Tibial nerve (tissue), 4 donors: ENCODE results near the gene PAFAH1B2. TPM values are rescaled to one million over a fixed set of nuclear protein-coding genes. Genes with fewer than 3 reads are reported as not detected.
"Not testable (repeated sequence)": the region's sequence is repeated elsewhere in the genome, so short reads cannot be mapped to it uniquely, and the experiment has no call there.

Source experiments
- DNase-seq, 2 donors: peaks; one replicate each; pipeline ENCODE4 v3.0.0-alpha.2; 2019; ENCODE audit warnings: low spot score in 2 of 2
- H3K27ac ChIP-seq, 4 donors: fragments of 200-600 bp; sonication (generic) in 3 of 4; one replicate each; pipeline ENCODE4 v1.5.1; 2017 to 2019; ENCODE audit warnings: mild to moderate bottlenecking in 1 of 4
- H3K27me3 ChIP-seq, 2 donors: fragments of 200-600 bp; sonication (generic) in 1 of 2; one replicate each; pipeline versions ENCODE4 v1.5.1 to v1.6.0; 2017 to 2019
- H3K36me3 ChIP-seq, 3 donors: fragments of 200-600 bp; sonication (generic); one replicate each; pipeline ENCODE4 v1.5.1; 2018 to 2019
- H3K4me1 ChIP-seq, 4 donors: fragments of 200-600 bp; sonication (generic) in 3 of 4; one replicate each; pipeline ENCODE4 v1.5.1; 2017 to 2019
- H3K4me3 ChIP-seq, 4 donors: fragments of 200-600 bp; sonication (generic) in 3 of 4; one replicate each; pipeline ENCODE4 v1.5.1; 2017 to 2019; ENCODE audit warnings: mild to moderate bottlenecking in 1 of 4, moderate library complexity in 1 of 4
- H3K9me3 ChIP-seq, 4 donors: fragments of 200-600 bp; sonication (generic) in 3 of 4; one replicate each; pipeline ENCODE4 v1.5.1; 2017 to 2019
- EP300 ChIP-seq, 2 donors: sonication (generic); formaldehyde crosslinking; IDR thresholded peaks; one replicate each; pipeline ENCODE4 v1.6.1; 2017; ENCODE audit warnings: antibody characterized with exemption in 2 of 2, mild to moderate bottlenecking in 1 of 2
- POLR2A ChIP-seq, 2 donors: fragments of 450-650 bp; IDR thresholded peaks; one replicate each; pipeline ENCODE4 v1.6.1; 2017; ENCODE audit warnings: antibody characterized with exemption in 2 of 2, mild to moderate bottlenecking in 2 of 2, moderate library complexity in 2 of 2
- WGBS, 2 donors: methylation state at CpG; one replicate each; pipeline ENCODE4 v1.1.5; 2018; 5-methylcytosine and 5-hydroxymethylcytosine counted together
- total RNA-seq, 4 donors: library from RNA; depleted of rRNA; stranded (reverse); fragments of >200 nt; gene quantifications; one replicate each; pipeline ENCODE4 v1.1.0, GENCODE V29; 2016
- TF ChIP-seq, protein P1 (sequence below), 5 experiments: fragments of 200-600 bp in 3 of 5; fragments of 450-650 bp in 2 of 5; sonication (generic) in 3 of 5; IDR thresholded peaks; one replicate each; pipeline ENCODE4 v1.5.1; 2016 to 2019; ENCODE audit warnings: antibody characterized with exemption in 5 of 5, mild to moderate bottlenecking in 3 of 5, moderate library complexity in 2 of 5

Gene PAFAH1B2
- total RNA-seq, 4 donors from 2014 or later, result 96.9 to 125 (median 109) TPM

DNA sequence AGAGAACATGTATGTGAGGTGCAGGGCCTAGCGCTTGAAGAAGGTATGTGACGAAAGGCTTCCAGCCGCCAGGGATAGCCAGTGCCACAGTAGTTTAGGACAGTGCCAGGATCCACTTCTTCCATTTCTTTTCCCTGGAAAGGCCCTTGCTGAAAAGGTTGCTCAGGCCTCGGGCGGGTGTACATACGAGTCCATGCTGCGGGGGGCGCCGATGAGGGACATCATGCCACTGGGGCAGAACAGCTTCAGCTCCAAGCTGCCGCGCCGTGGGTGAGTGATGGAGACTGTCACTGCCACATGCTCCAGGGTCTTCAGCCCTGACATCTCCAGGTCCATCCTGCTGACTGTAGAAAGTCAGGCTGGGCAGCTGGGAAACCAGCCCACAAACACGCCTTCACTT lies 64.6 kb downstream of the PAFAH1B2 start:
- Histone ChIP-seq H3K4me1 (peaks cover 0 to 13% (median 0%) of the 10 kb centered on the region in 4 donors), H3K36me3 (peaks cover 0 to 58% (median 0%) of the 10 kb centered on the region in 3 donors)
- H3K27me3 ChIP-seq, H3K9me3 ChIP-seq, DNase-seq, H3K27ac ChIP-seq, H3K4me3 ChIP-seq: not testable (repeated sequence)
- WGBS, 2 donors, result 82 to 94% methylated on average over 9 of the region's 13 CpGs

GRCh38 chr11:117209351-117210125 lies 65.5 kb downstream of the PAFAH1B2 start:
- H3K36me3 ChIP-seq, result peaks cover 0 to 58% (median 0%) of the 10 kb centered on the region in 3 donors
- not testable (repeated sequence) for DNase-seq, H3K27ac ChIP-seq, H3K4me1 ChIP-seq, H3K27me3 ChIP-seq, H3K4me3 ChIP-seq, H3K9me3 ChIP-seq
- 86 to 87% methylated on average over 8 of the region's 8 CpGs for WGBS, 2 donors

GRCh38 chr11:117210620-117211019 lies 66.5 kb downstream of the PAFAH1B2 start:
- WGBS, 2 donors, result 92 to 96% methylated on average over 3 of the region's 3 CpGs
- no peak for DNase-seq
- no peaks in the 10 kb centered on the region for H3K27me3 ChIP-seq
- H3K4me1 ChIP-seq, result peaks cover 0 to under 1% (median 0%) of the 10 kb centered on the region in 4 donors
- no peak overlapping the region for H3K27ac ChIP-seq
- no peaks in the 10 kb centered on the region for H3K9me3 ChIP-seq
- no peak overlapping the region for H3K4me3 ChIP-seq
- TF ChIP-seq EP300 (IDR thresholded peaks at IDR 0.05), result no peak
- TF ChIP-seq, protein P1, sequence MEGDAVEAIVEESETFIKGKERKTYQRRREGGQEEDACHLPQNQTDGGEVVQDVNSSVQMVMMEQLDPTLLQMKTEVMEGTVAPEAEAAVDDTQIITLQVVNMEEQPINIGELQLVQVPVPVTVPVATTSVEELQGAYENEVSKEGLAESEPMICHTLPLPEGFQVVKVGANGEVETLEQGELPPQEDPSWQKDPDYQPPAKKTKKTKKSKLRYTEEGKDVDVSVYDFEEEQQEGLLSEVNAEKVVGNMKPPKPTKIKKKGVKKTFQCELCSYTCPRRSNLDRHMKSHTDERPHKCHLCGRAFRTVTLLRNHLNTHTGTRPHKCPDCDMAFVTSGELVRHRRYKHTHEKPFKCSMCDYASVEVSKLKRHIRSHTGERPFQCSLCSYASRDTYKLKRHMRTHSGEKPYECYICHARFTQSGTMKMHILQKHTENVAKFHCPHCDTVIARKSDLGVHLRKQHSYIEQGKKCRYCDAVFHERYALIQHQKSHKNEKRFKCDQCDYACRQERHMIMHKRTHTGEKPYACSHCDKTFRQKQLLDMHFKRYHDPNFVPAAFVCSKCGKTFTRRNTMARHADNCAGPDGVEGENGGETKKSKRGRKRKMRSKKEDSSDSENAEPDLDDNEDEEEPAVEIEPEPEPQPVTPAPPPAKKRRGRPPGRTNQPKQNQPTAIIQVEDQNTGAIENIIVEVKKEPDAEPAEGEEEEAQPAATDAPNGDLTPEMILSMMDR (IDR thresholded peaks at IDR 0.05), result no peak
- no peak for TF ChIP-seq POLR2A (IDR thresholded peaks at IDR 0.05)
- peaks cover 0 to 58% (median 0%) of the 10 kb centered on the region in 3 donors for H3K36me3 ChIP-seq

DNA sequence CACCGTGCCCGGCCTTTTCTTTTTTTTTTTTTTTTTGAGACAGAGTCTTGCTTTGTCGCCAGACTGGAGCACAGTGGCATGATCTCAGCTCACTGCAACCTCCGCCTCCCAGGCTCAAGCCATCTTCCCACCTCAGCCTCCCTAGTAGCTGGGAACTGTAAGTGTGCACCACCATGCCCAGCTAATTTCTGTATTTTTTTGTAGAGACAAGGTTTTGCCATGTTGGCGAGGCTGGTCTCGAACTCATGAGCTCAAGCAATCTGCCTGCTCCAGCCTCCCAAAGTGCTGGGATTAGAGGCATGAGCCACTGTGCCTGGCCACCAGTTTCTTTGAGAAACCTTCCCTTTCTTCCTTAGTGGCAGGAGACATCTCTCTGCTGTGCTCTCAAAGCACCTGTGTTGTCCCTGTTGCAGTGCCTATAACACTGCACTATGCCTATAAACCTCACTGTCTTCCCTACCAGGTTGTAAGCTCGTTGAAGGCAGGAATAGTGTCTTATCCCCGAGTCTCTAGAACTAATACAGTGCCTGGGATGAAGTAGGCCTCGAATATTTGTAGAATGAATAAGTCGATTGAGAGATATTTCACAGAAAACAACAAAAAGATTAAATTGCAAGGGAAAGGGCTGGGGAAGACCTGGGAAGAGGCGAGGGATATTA lies 68.7 kb downstream of the PAFAH1B2 start:
- no peak overlapping the region for H3K27ac ChIP-seq

GRCh38 chr11:117214404-117215110 lies 70.5 kb downstream of the PAFAH1B2 start:
- Histone ChIP-seq H3K27ac (peak overlapping the region in 1 of 4 donors; percentile 5), H3K9me3 (no peaks in the 10 kb centered on the region), H3K4me3 (no peak overlapping the region), H3K36me3 (peaks cover 0 to 82% (median 15%) of the 10 kb centered on the region in 3 donors), H3K27me3 (no peaks in the 10 kb centered on the region), H3K4me1 (peaks cover 4 to 39% (median 10%) of the 10 kb centered on the region in 4 donors)
- no peak for DNase-seq
- TF ChIP-seq, protein P1 (IDR thresholded peaks at IDR 0.05), result no peak
- TF ChIP-seq POLR2A (IDR thresholded peaks at IDR 0.05), result no peak
- no peak for TF ChIP-seq EP300 (IDR thresholded peaks at IDR 0.05)
- WGBS, 2 donors, result 55 to 59% methylated on average over 7 of the region's 7 CpGs

More for the DNA sequence above, 68.7 kb downstream of the PAFAH1B2 start:
- no peaks in the 10 kb centered on the region for H3K27me3 ChIP-seq
- no peak for DNase-seq
- H3K36me3 ChIP-seq, result peaks cover 0 to 66% (median 2%) of the 10 kb centered on the region in 3 donors
- H3K4me3 ChIP-seq, result no peak overlapping the region
- WGBS, 2 donors, result 88 to 92% methylated on average over 11 of the region's 11 CpGs
- TF ChIP-seq EP300 (IDR thresholded peaks at IDR 0.05) (no peak), POLR2A (IDR thresholded peaks at IDR 0.05) (no peak)
- TF ChIP-seq, protein P1 (IDR thresholded peaks at IDR 0.05), result no peak
- no peaks in the 10 kb centered on the region for H3K9me3 ChIP-seq
- H3K4me1 ChIP-seq, result peaks cover 0 to 22% (median 2%) of the 10 kb centered on the region in 4 donors
